HUDEP-2 (cell line): Measurements from ENCODE around the gene OSBPL5.
A peak's percentile ranks its signal among the peaks of the same experiment; 100 is the strongest.
"Not testable (repeated sequence)": the region's sequence is repeated elsewhere in the genome, so short reads cannot be mapped to it uniquely, and the experiment has no call there.

ENCODE experiments used
- DNase-seq, 76 experiments: peaks; one replicate each; lab custom pipeline; 2025; ENCODE audit not compliant: unreplicated experiment in 76 of 76; lab: John Stamatoyannopoulos, UW

OSBPL5 gene

GRCh38 chr11:3127706-3128355 is 37.3 kb downstream of the OSBPL5 start:
- no peak for DNase-seq

GRCh38 chr11:3126901-3127691 is 38.0 kb downstream of the OSBPL5 start:
- DNase-seq: no peak

DNA sequence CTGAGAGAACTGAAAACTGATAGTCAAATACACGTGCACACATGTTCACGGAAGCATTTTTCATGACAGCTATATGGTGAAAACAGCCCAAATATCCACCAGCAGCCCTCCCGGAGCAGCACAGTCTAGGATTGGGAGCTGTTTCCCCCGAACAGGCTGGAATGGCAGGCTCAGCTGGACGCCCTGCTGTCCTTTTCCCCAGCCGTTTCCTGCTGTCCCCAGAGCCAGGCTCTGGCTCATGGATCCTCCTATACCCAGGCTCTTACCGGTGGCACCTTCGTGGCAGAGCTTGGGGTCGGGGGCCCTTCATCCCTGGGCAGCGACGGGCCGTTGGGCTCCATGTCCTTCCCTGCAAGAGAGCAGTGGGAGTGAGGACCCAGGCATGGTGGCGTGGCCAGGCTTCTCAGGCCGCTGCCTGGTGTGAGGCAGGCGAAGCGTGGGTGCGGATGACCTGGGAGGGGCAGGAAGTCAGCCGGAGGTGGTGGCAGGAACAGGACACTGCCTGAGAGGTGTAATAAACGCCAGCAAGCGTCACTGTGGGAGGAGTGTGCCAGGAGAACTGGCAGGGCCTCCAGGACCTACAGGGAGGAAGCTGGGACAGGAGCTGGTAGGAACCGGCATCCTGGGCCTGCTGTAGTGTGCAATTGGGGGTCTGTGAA is 38.8 kb downstream of the OSBPL5 start:
- DNase-seq: no peak

DNA sequence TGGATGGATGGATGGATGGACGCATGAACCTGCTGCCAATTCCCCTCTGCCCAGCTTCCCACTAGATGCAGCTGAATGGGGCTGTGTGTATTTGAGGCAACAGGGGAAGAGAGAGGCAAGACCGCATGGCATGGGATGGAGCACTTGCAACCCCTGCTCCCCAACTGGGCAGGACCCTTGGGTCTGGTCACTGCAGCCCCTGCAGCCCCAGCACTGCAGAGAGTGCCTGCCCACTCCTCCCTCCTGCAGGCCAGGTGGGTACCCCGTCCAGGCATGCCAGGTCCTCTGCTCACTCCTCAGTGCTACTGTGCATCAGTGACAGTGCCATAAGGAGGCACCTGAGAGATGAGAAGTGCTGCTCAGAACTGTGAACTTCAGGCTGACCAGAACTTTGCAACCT is 40.3 kb downstream of the OSBPL5 start:
- DNase-seq: no peak

DNA sequence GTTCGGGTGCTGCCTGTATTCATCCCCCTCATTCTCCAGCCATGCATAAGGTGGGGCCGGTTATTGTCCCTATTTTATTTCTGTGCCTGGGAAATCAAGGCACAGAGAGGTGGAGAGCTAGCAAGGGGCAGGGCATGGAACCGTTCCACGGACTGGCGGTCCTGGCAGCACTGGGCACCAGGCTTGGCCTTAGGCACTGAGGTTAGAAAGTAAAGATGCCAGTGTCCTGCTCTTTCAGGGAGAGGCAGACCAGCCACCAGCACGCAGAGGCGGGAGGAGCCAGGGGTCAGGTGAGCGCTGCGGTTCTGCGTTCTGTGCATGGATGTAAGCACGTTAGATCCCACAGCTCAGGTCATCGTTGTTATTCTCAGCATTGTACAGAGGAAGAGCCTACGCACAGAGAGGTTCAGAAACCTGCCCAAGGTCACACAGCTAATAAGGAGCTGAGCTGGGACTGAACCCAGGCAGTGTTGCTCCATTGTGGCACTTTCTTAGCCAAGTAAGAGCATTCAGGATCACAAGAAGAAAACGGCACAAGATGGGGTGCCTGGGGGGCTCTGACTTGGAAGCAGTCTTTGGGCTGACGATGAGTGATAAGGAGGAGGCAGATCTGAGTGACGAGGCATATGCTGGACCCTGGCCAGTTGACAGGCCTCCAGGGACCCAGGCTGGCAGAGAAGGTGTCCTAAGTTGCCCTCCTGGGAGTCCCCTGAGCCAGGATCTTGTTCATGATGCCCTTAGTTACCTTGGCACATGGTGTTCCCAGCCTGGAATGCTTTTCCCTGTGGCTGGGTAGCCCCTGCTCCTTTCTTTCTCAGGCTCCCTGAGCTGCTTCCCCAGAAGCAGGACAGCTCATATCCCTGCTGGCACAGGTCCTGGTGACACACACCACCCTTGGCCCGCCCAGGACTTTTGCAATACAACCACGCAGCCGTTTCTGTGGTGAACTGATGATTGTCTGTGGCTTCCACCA is 41.1 kb downstream of the OSBPL5 start:
- DNase-seq: peak in 74 of 76 experiments; percentile 51 to 93 (median 82)

DNA sequence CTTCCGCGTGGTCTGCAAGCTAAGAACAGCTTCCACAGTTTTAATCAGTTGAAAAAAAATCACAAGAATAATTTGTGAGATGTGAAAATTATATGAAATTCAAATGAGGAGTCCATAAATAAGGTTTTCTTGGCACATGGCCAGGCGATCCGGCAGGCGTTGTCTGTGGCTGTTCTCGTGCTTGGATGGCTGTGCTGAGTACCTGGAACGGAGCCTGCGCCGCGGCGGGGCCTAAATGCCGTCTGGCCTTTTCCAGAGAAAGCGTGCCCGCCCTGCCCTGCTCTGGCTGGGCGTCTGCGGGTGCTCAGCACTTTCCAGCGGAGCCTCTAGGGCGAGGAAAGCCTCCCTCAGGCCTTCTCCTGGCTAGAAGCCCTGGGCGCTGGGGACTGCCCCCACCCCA is 41.8 kb downstream of the OSBPL5 start:
- DNase-seq: peak in 69 of 76 experiments; percentile 10 to 83 (median 57)

- DNase-seq: no peak
Observed at GRCh38 chr11:3122775-3123201, 42.3 kb downstream of the OSBPL5 start.

- no peak for DNase-seq
Observed at GRCh38 chr11:3121931-3122774, 43.0 kb downstream of the OSBPL5 start.

DNA sequence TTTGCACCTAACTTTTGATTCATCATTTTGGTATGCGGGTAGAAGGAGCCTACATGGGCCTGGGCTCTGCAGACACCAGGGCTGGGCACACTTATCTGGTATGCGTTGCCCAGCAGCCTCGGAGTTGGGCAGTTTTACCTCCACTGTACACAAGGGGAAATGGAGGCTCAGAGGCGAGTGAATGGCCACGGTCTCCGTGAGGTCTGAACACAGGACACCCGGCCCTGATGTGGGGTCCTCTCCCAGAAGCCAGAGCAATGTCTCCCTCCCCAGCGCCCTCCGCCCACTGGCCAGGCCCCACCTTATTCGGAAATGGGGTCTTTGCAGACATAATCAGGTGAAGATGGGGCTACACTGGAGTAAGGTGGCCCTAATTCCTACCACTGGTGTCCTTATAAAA is 43.7 kb downstream of the OSBPL5 start:
- DNase-seq: no peak

DNA sequence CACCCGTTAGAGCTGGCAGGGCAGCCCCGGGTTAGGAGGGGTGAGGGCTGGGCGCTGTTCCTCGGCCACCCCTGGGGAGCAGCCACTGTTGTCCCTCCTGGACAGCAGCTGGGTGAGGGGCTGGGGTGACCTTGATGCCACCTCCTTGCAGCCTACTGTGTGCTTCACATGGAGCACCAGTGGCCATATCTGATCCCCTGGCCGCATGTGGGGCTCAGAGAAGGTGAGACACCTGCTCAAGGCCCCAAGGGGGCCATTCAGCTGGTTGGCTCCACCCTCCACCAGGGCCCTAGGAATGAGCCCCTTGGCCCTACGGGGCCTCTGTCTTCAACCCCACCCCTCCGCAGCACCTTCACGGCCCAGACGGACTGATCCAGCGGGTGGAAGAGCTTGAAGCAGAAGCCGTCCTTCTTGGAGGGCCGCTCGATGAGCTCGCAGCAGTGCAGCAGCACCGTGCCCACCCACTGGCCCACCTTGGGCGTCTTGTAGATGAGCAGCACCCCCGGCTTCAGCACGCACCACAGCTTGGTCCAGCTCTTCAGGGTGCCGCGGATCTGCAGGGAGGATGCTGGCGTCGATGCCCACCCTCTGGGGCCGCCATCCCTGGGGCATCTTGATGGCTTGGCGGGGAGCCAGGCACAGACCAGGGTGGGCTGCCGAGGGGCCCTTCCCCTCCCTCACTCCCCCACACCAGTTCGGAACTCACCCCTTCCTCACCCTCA is 44.9 kb downstream of the OSBPL5 start:
- DNase-seq: no peak

GRCh38 chr11:3119141-3119821 is 45.8 kb downstream of the OSBPL5 start:
- DNase-seq: no peak

- peak in 5 of 76 experiments; percentile 6 to 60 (median 30) for DNase-seq
Observed at GRCh38 chr11:3115321-3115720, 49.8 kb downstream of the OSBPL5 start.

- not testable (repeated sequence) for DNase-seq
Observed at GRCh38 chr11:3113661-3114060, 51.4 kb downstream of the OSBPL5 start.

DNA sequence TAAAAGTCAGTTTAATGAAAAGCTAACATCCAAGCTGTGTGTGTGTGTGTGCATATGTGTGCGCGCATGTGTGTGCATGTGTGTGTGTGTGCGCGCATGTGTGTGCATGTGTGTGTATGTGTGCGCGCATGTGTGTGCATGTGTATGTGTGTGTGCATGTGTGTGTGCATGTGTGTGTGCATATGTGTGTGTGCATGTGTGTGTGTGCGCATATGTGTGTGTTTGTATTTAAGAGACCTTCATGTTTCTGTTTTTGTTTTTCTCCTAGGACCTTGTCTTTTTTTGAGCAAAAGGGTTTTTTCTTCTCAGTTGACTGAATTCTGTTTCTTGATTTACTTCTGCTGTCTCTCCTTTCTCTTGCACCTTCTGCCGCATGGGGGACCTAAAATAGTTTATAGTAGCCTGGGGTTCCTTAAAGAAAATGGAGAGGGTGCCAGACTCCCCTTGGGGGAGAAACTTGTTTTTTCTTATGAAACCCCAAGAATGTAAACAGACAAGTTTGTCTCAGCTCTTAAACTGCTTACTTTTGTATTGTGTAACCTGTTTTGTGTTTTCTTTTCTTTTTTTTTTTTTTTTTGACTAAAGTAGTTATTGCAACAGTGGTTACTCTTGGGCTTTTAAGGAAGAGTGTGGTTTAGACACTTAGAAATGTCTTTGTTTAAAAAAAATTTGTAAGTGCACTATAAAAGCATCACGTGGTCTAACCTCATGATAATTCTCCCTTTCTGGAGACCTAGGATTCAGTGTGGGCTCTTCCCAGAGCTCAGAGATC is 53.0 kb downstream of the OSBPL5 start:
- no peak for DNase-seq

- no peak for DNase-seq
Observed at GRCh38 chr11:3111466-3111865, 53.6 kb downstream of the OSBPL5 start.

DNA sequence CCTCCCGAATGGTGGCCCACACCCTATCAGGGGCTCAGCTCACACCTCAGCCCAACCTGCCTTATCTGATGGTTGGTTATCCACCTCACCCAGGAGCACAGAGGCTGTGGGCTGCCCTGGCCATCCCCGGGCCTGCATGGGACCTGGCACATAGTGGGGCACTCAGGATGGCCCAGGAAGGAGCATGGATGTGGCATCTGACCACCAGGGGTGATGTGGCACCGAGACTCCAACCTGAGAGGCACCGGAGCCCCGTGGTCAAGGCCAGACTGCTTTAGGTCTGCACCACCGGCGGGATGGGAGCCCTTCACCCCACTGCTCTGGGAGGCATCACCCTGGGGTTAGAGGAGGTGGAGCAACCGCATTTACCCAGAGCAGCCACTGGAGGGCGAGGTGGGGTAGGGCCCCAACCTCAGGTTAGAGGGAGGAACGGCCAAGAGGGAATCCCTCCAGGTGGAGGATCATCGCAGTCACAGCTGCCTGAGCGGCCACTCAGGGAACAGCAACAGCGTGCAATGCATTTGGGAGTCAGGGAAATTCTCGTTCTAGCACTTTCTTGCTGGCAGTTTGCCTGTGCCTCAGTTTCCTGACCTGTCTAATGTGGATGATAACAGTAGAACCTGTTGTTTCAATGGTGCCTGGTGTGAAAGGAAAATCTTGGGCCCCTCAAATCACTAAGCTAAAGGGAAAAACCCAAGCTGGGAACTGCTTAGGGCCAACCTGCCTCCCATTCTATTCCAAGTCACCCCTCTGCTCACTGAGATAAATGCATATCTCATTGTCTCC is 55.0 kb downstream of the OSBPL5 start:
- peak in 49 of 76 experiments; percentile 3 to 58 (median 41) for DNase-seq

DNA sequence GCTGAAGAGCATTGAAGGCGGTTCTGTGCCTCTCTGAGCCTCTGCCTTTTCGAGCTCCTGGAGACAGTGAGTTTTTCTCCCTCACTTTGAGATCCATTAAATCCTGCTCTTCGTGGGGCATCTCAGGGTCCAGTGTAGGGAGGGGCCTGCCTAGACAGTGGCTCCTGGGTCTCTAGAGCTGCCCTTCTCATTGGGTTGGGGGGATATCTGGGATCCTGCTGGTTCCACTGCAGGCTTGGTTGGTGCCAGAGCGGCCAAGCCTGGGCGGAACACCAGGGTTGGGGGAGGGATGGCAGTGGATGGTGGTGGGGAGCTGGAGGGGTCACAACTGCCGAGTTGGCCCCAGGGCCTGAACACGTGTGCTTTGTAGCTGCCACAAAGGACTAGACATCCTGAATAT is 55.7 kb downstream of the OSBPL5 start:
- no peak for DNase-seq
